Activated naive CD8-positive, alpha-beta T cell (primary cell): ENCODE data around the gene BCL2.

ENCODE experiments used
- H3K27ac Mint-ChIP-seq: one replicate; pipeline ENCODE4 v1.8.0; 2021; ENCODE audit warnings: mixed read lengths
- H3K27me3 Mint-ChIP-seq: one replicate; pipeline ENCODE4 v1.8.0; 2021; ENCODE audit warnings: mixed read lengths
- H3K36me3 Mint-ChIP-seq: one replicate; pipeline ENCODE4 v1.8.0; 2021; ENCODE audit warnings: mixed read lengths
- H3K4me1 Mint-ChIP-seq: one replicate; pipeline ENCODE4 v1.8.0; 2021; ENCODE audit warnings: low read depth, mixed read lengths
- H3K4me3 Mint-ChIP-seq: one replicate; pipeline ENCODE4 v1.8.0; 2021; ENCODE audit warnings: mild to moderate bottlenecking, mixed read lengths
- H3K9me3 Mint-ChIP-seq: one replicate; pipeline ENCODE4 v1.8.0; 2021; ENCODE audit warnings: low read depth, mixed read lengths

BCL2 gene

GRCh38 chr18:63150942-63151421 lies 168.6 kb downstream of the BCL2 start:
- peaks cover 71% of the 10 kb centered on the region for H3K4me1 Mint-ChIP-seq

GRCh38 chr18:63150326-63150725 lies 169.2 kb downstream of the BCL2 start:
- Mint-ChIP-seq H3K27me3 (no peaks in the 10 kb centered on the region), H3K27ac (peak overlapping the region; percentile 100), H3K9me3 (no peaks in the 10 kb centered on the region), H3K36me3 (peaks cover 18% of the 10 kb centered on the region), H3K4me3 (no peak overlapping the region), H3K4me1 (peaks cover 69% of the 10 kb centered on the region)

More at GRCh38 chr18:63150942-63151421, 168.6 kb downstream of the BCL2 start:
- H3K9me3 Mint-ChIP-seq: no peaks in the 10 kb centered on the region
- H3K36me3 Mint-ChIP-seq: peaks cover 18% of the 10 kb centered on the region
- peak overlapping the region; percentile 36 for H3K4me3 Mint-ChIP-seq
- H3K27me3 Mint-ChIP-seq: no peaks in the 10 kb centered on the region
- H3K27ac Mint-ChIP-seq: peak overlapping the region; percentile 100

GRCh38 chr18:63149302-63149587 lies 170.3 kb downstream of the BCL2 start:
- Mint-ChIP-seq H3K27me3 (no peaks in the 10 kb centered on the region), H3K4me1 (peaks cover 62% of the 10 kb centered on the region), H3K27ac (peak overlapping the region; percentile 41), H3K9me3 (no peaks in the 10 kb centered on the region), H3K36me3 (peaks cover 14% of the 10 kb centered on the region), H3K4me3 (no peak overlapping the region)

- Mint-ChIP-seq H3K27ac (peak overlapping the region; percentile 41), H3K36me3 (peaks cover 9% of the 10 kb centered on the region), H3K9me3 (no peaks in the 10 kb centered on the region), H3K4me3 (no peak overlapping the region), H3K4me1 (peaks cover 62% of the 10 kb centered on the region), H3K27me3 (no peaks in the 10 kb centered on the region)
Observed at GRCh38 chr18:63148449-63149301, 170.9 kb downstream of the BCL2 start.

GRCh38 chr18:63147973-63148372 lies 171.6 kb downstream of the BCL2 start:
- H3K9me3 Mint-ChIP-seq: no peaks in the 10 kb centered on the region
- peaks cover 11% of the 10 kb centered on the region for H3K36me3 Mint-ChIP-seq
- H3K27ac Mint-ChIP-seq: peak overlapping the region; percentile 30
- H3K27me3 Mint-ChIP-seq: no peaks in the 10 kb centered on the region
- peaks cover 57% of the 10 kb centered on the region for H3K4me1 Mint-ChIP-seq
- no peak overlapping the region for H3K4me3 Mint-ChIP-seq

GRCh38 chr18:63146828-63147409 lies 172.7 kb downstream of the BCL2 start:
- Mint-ChIP-seq H3K27ac (no peak overlapping the region), H3K9me3 (no peaks in the 10 kb centered on the region), H3K4me1 (peaks cover 53% of the 10 kb centered on the region), H3K4me3 (no peak overlapping the region), H3K36me3 (peaks cover 13% of the 10 kb centered on the region), H3K27me3 (no peaks in the 10 kb centered on the region)

GRCh38 chr18:63145851-63146555 lies 173.6 kb downstream of the BCL2 start:
- peak overlapping the region; percentile 2 for H3K27ac Mint-ChIP-seq
- H3K4me3 Mint-ChIP-seq: no peak overlapping the region
- peaks cover 51% of the 10 kb centered on the region for H3K4me1 Mint-ChIP-seq
- no peaks in the 10 kb centered on the region for H3K9me3 Mint-ChIP-seq
- H3K36me3 Mint-ChIP-seq: peaks cover 17% of the 10 kb centered on the region
- H3K27me3 Mint-ChIP-seq: no peaks in the 10 kb centered on the region

- Mint-ChIP-seq H3K27me3 (no peaks in the 10 kb centered on the region), H3K4me1 (peaks cover 50% of the 10 kb centered on the region), H3K9me3 (no peaks in the 10 kb centered on the region), H3K4me3 (no peak overlapping the region), H3K36me3 (peaks cover 17% of the 10 kb centered on the region), H3K27ac (no peak overlapping the region)
Observed at GRCh38 chr18:63145166-63145850, 174.3 kb downstream of the BCL2 start.

GRCh38 chr18:63144748-63145147 lies 174.8 kb downstream of the BCL2 start:
- no peaks in the 10 kb centered on the region for H3K27me3 Mint-ChIP-seq
- H3K27ac Mint-ChIP-seq: no peak overlapping the region
- H3K4me3 Mint-ChIP-seq: no peak overlapping the region
- H3K36me3 Mint-ChIP-seq: peaks cover 23% of the 10 kb centered on the region
- no peaks in the 10 kb centered on the region for H3K9me3 Mint-ChIP-seq
- peaks cover 51% of the 10 kb centered on the region for H3K4me1 Mint-ChIP-seq

GRCh38 chr18:63143330-63143771 lies 176.2 kb downstream of the BCL2 start:
- Mint-ChIP-seq H3K4me1 (peaks cover 58% of the 10 kb centered on the region), H3K36me3 (peaks cover 20% of the 10 kb centered on the region), H3K9me3 (no peaks in the 10 kb centered on the region), H3K27me3 (no peaks in the 10 kb centered on the region), H3K4me3 (no peak overlapping the region), H3K27ac (peak overlapping the region; percentile 81)

- H3K27ac Mint-ChIP-seq: peak overlapping the region; percentile 81
- H3K4me3 Mint-ChIP-seq: no peak overlapping the region
- H3K9me3 Mint-ChIP-seq: no peaks in the 10 kb centered on the region
- peaks cover 20% of the 10 kb centered on the region for H3K36me3 Mint-ChIP-seq
- H3K4me1 Mint-ChIP-seq: peaks cover 64% of the 10 kb centered on the region
- H3K27me3 Mint-ChIP-seq: no peaks in the 10 kb centered on the region
Observed at GRCh38 chr18:63142594-63143225, 176.9 kb downstream of the BCL2 start.

- no peaks in the 10 kb centered on the region for H3K27me3 Mint-ChIP-seq
- peaks cover 71% of the 10 kb centered on the region for H3K4me1 Mint-ChIP-seq
- no peak overlapping the region for H3K4me3 Mint-ChIP-seq
- H3K27ac Mint-ChIP-seq: no peak overlapping the region
- H3K36me3 Mint-ChIP-seq: peaks cover 18% of the 10 kb centered on the region
- no peaks in the 10 kb centered on the region for H3K9me3 Mint-ChIP-seq
Observed at GRCh38 chr18:63141778-63142176, 177.8 kb downstream of the BCL2 start.

GRCh38 chr18:63140997-63141777 lies 178.4 kb downstream of the BCL2 start:
- no peak overlapping the region for H3K4me3 Mint-ChIP-seq

GRCh38 chr18:63140038-63140450 lies 179.5 kb downstream of the BCL2 start:
- Mint-ChIP-seq H3K27ac (peak overlapping the region; percentile 95), H3K36me3 (peaks cover 24% of the 10 kb centered on the region), H3K27me3 (no peaks in the 10 kb centered on the region), H3K4me3 (peak overlapping the region; percentile 57), H3K9me3 (no peaks in the 10 kb centered on the region), H3K4me1 (peaks cover 83% of the 10 kb centered on the region)

More at GRCh38 chr18:63140997-63141777, 178.4 kb downstream of the BCL2 start:
- peaks cover 18% of the 10 kb centered on the region for H3K36me3 Mint-ChIP-seq
- no peaks in the 10 kb centered on the region for H3K9me3 Mint-ChIP-seq
- H3K4me1 Mint-ChIP-seq: peaks cover 76% of the 10 kb centered on the region
- H3K27me3 Mint-ChIP-seq: no peaks in the 10 kb centered on the region
- peak overlapping the region; percentile 14 for H3K27ac Mint-ChIP-seq
